Skin of body (tissue), 2 donors: ENCODE data around the gene ERC2. TPM values are rescaled to one million over a fixed set of nuclear protein-coding genes. Genes with fewer than 3 reads are reported as not detected.

ENCODE experiments used
- DNase-seq: peaks from one replicate; lab custom pipeline; 2025; lab: John Stamatoyannopoulos, UW
- total RNA-seq: library from RNA; depleted of rRNA; stranded (reverse); fragments of >200 nt; gene quantifications from one replicate; pipeline ENCODE4 v1.2.3, GENCODE V29; 2014

ERC2 gene
- total RNA-seq, 1 donor from 2014 or later = 2.5 TPM

DNA sequence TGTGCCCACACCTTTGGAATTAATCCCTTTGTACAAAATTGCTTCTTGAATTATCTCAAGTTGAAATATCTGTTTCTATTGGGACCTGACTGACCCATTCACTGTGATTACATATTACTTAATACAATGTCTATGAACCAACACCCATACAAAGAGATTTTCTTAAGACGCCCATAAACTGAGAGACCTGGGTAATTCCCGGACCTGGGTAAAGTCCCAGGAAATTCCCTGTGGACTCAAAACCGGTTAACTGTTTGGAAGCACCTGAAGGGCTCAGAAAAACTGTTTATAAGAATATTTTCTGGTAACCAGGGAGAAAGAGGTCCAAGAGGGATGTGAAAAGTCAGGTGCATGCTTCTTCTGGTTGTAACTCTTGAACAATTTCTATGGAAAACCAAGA lies 667.2 kb downstream of the ERC2 start:
- no peak for DNase-seq

DNA sequence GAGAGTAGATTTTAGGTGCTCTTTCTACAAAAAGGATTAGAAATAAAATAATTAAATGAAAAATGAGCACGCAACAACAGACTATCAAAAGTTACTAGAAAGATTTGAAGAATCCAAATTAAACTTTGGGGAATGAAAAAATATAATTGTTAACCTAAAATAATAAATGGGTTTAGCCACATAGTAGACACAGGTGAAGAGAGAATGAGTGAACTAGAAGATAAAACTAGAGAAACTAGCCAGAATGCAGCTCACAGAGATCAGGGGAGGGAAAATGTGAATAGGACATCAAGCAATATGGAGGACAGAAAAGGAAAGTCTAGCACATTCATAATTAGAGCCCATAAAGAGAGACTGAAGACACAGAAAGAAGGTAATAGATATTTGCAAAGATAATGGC lies 670.5 kb downstream of the ERC2 start:
- DNase-seq = no peak

DNA sequence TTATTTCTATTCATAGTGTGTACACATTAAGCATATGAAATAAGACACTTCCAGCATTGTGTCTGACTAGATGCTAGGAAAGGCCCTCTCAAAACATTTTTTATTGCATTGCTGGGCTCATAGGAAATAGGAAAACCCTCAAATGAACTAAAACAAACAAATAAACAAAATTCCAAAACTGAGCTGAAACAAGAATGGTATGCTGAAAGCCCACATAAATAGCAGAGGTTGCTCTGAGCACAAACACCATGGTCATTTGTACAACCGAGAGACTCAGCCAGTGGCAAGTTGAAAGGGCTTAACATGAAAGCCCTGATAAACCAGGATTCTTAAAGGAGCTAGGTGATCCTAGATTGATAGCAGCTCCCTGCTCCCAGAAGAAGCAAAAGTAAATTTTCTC lies 671.2 kb downstream of the ERC2 start:
- DNase-seq = no peak

DNA sequence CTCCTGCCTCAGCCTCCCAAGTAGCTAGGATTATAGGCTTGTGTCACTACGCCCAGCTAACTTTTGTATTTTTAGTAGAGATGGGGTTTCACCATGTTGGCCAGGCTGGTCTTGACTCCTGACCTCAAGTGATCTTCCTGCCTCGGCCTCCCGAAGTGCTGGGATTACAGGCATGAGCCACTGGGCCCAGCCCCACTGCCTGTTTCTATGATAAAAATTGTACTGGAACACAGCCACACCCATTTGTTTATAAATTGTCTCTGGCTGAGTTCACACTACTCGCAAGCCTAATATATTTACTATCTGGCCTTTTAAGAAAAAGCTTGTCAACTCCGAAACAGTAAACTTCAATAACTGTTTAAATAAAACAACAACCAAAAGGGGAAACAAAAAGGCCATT lies 671.7 kb downstream of the ERC2 start:
- no peak for DNase-seq

DNA sequence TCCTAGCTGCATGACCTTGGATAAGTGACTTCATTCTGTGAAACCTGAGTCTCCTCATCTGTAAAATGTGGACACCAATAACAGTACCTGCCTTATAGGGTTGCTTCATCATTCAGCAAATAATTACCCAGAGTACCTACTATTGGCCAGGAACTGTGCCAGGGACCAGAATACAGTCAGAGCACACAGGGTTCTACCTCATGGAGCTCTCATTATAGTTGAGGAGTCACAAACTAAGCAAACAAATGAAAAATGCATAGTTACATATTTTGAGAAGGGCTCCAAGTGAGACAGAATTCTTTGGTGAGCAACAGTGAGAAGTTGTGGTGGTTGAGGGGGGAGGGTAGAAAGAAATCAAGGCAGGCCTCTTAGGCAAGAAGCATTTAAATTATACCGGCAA lies 672.5 kb downstream of the ERC2 start:
- no peak for DNase-seq

DNA sequence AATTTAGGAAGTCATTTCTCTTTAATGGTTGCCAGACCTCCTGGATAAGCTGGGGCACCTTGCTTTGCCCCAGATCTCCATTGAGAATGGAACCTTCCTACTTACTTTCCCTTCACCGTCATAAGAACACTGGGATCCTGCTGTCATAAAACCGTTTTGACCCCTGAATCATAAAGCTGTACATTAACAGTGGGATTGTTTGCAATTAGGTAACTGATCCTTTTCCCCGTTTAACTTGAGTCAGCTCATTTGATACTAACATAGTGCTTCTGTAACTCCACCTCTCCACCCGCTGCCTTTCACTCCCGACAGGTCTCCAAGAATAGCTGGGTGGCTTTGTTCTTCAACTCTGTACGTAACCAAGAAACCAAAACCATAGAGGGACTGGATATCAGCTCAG lies 673.0 kb downstream of the ERC2 start:
- no peak for DNase-seq

DNA sequence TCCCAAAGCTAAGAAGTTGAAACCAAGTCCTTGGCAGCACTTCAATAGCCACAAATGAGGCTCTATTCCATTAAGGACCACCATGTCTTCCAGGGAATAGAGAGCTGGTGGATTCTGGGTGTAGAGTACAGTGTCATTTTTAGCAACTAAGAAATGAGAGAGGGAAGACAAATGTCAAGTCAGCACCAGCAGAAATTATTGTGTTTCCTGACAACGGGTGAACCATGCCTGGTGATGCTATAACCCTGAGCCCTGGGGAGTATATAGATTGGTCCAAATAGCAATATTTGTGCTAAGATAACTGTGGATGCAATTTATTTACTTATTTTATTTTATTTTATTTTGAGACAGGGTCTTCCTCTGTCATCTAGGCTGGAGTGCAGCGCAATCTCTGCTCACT lies 675.5 kb downstream of the ERC2 start:
- DNase-seq = no peak

DNA sequence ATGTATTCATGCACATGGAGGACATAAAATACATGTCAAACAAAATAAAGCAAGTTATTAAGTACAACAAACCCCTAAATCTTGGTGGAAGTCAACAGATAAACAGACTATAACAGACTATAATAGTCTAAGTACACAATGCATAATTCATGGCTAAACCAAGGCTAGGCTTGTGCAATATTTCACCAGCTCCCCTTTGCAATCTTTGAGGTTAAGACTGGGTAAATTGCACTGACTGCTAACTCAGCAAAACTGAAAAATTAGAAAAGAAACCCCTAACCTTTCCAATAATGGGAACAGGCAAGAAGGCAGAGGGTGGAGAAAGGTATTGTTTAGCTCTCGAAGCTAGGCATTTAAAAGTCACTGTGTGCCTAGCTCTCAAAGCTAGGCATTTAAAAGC lies 676.3 kb downstream of the ERC2 start:
- no peak for DNase-seq

DNA sequence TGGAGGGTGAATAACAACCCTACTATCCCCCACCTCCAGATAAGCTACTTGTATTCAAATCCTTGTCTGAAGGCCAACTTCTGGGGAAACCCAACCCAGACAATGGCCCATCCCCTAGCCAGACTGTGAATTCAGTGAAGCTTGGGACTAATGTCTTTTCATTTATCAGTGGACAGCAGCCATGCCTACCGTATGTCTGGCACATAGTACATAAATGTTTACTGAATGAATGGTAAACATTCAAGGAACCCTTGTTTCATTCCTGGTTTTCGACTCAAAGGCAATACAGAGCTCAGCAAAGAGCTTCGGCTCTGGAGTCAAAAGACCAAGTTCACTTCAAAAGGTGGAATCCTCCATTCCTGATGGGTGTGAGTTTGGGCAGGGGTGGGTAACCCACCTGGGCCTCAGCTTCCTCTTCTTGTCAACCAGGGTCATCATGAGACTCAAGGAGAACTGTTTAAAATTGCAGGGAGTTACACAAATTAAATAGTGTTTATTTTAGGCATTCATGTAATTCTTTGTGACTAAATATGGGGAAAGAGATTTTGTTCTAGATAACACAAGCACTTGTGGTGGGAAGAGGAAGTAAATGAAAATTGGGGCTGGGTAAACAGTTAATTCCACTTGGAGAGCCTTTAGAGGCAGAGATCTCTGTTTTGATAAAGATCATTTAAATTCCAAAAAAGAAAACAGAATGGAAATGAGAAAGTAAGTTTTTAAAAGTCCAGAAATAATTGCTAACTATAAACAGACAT lies 677.5 kb downstream of the ERC2 start:
- DNase-seq = no peak

DNA sequence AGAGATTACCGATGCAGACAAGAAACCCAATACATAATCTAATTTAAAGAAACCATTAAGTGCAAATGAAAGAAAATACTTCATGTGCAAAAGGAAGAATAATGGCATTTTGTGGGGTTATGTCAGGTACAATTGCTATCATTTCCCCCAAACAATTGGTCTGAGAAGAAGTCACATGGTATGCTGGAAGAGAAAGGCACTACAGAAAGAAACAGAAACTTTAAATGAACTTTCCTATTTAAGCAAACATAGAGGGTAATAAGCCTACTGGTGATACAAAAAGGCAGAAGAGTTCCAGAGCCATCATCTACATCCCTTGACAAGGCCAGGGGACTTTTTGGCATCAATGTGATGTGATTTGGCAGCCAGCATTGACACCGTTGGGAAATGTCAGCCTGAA lies 678.8 kb downstream of the ERC2 start:
- DNase-seq = no peak

DNA sequence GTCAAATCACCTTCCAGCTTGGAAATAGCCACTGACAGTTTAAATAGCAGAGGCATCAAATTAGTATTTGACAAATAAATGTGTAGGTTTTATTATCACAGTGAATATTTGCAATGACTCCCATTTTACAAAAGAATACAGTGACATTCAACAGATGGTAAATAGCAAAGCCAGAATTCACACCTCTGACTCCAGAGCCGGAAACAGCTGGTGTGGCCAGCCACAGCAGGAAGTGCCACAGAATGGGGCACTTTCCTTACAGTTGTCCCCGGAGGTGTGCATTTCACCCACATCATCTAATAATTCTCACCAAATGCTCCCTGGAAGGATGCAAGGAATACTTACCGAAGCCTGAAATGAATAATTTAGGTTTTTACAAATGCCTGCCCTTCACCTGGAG lies 685.5 kb downstream of the ERC2 start:
- no peak for DNase-seq

DNA sequence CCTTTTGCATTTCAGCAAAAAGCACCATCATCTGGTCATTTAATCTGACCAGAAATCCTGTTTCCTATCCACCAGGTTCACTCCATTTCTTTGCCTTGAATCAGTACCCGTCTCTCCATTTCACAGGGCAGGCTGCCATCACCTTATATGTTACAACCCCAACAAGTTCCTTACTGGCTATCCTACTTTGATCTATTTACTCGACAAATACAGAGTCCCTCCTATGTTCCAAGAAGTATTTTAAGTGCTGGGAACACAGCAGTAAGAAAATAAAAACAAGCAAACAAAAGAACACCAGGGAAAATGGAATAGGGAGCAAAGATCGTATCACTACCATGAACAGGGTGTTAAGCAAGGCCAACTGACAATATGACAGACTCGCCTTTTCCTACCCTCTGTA lies 685.9 kb downstream of the ERC2 start:
- no peak for DNase-seq

DNA sequence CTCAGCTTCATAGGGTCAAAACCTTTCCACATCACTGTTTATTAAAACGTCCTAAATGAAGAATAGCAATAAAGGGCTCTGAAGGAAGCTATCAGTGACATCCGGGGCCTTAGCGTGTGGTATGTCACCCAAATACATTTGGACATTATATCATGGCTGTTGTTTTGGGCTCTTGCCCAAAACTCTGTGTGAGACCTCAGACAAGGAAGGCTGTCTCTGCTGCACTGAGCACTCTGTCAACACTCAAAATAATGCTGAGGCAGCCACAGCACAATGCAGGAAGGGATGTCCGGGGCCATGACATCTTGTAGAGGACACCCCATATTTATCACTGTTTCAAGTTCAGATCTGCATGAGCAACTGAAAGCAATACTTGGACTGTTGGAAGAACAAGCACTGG lies 687.4 kb downstream of the ERC2 start:
- no peak for DNase-seq

DNA sequence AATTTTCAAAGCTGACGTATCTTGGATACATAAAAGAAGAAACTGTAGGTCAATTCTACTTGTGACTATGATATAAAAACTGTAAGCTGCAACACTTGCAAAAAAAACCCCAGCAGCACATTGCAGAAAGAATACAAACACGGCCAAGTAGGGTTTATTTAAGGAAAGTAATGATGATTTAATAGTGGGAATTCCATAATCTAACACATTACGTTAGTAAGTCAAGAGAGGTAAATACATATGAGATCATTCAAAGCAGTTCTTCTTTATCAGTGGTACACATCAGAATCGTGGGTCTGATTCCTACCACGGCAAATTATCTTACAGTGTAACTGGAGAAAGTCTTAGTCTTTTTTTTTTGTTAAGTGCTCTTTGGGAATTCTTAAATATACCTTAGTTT lies 688.7 kb downstream of the ERC2 start:
- no peak for DNase-seq

DNA sequence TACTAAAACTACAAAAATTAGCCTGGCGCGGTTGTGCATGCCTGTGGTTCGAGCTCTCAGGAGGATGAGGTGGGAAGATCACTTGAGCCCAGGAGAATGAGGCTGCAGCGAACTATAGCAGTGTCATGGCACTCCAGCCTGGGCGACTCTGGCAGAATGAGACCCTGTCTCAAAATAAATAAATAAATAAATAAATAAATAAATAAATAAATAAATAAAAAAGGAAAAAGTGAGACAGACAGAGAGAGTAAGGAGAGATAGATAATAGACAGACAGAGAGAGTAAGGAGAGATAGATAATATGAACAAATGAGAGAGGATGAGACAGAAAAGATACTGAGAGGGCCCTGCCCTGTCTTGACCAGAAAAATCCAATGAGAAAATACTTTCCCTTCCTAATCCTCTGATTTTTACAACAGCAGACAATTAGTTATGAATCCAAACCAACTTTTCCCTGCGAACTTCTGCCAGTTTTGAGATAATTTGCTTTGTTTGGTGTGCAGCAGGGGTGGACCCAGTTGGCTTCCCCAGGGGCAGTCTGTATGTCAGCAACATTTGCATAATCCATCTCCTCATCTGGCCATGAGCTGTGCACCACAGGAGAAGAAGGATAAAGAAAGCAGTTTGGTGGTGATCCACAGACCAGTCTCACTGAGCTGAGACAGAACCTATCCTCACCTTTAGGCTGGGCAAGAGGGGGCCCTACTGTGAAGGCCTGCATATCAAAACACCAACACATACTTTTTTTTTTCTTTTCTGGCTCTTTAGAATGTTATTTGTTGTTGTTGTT lies 692.7 kb downstream of the ERC2 start:
- no peak for DNase-seq

DNA sequence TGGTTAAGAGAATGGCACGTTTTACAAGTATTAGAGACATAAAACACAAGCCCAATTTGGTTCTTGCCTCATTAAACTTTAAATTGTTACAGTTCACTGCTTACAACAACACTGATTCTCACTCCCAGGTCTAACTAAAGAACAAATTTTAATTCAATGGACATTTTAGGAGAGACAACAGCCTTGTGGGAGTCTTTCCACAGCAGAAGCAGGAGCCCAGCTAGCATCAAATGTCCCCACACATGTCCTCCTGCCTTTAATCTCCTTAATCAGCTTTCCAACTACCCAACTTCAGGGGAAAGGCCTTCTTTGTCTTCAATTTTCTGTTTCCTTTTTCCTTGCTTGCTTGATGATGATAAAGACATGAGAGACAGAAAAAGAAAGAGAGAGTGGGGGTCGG lies 693.4 kb downstream of the ERC2 start:
- DNase-seq = no peak

DNA sequence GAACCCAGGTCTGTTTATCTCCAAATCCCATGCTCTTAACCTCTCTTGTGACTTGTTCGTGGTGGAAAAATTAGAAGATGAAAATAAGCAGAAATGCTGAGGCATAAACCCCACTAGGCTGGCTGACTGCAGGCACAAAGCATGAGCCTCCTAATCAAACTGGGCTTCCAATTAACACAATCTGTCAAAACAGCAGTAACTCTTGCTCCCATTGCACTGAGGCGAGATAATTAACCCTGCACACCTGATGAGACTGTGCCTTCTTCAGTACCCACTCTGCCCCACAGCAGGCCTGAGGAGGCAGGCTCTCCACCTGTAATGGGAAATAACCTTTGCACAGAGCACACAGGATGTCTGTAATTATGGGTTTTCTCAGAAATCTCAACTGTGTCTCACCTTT lies 696.8 kb downstream of the ERC2 start:
- no peak for DNase-seq

DNA sequence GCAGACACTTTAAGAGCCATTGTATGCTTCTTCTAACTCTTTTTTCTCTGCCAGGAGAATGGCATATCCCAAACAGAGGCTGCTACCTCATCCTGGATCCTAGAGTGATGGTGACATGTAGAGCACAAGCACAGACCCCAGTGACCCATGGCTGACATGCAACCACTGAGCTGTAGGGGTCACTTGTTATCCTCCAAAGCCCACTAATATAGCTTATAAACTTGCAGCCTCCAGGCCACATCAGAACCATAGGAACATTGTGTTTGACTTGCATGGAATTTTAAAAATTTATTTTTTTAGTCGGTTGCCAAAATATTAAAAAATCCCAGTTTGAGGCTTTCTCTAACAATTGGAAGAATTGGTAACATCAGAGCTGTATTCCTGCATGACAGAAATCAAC lies 698.2 kb downstream of the ERC2 start:
- no peak for DNase-seq

DNA sequence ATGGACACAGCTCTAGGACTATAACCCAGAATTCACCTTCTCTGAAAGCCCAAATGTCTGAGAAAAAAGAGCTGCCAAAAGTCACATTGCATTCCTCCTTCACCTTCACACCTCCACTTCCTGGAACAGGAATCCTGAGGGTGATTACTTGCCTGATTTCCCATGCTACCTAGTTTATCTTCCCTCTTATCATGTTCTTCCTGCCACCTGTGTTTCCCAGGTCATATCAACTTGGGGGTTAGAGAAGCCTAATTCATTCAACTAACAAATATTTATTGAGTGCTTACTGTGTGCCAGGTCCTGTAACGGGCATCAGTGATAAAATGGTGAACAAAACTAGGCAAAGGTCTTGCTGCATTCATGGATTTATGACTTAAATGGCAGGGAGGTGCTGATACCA lies 701.5 kb downstream of the ERC2 start:
- no peak for DNase-seq

DNA sequence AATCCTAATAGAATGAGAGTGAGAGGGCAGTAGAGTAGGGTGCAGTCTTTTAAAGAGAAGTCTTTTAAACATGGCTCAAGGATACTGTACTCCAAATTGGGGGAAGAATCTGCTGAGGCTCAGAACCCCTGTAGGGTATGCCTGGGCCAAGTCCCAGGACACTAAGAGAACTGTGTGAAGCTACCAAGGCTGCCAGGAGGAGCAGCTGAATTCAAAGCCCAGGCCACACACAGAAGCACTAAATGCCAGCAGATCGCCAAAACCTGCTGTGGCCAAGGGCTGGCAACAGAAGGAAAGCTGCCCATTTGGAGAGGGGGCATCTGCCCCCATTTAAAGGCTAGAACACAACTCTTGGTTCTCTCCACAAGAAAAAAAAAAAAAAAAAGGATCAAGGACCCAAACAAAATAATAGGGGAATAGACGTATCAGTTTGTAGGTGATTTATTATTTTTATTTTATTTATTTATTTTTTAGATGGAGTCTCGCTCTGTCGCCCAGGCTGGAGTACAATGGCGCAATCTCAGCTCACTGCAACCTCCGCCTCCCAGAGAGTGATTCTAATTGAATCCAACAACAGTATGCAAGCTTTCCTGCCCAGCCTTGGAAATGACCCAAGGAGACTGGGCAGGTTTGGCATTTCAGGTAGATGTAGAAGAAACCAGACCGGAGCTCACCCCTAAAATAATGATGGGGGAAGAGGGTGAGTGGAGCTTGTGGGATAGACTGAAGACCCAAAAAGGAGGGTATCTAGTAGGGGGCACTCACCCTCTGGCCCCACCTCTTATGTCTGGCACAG lies 702.2 kb downstream of the ERC2 start:
- no peak for DNase-seq

DNA sequence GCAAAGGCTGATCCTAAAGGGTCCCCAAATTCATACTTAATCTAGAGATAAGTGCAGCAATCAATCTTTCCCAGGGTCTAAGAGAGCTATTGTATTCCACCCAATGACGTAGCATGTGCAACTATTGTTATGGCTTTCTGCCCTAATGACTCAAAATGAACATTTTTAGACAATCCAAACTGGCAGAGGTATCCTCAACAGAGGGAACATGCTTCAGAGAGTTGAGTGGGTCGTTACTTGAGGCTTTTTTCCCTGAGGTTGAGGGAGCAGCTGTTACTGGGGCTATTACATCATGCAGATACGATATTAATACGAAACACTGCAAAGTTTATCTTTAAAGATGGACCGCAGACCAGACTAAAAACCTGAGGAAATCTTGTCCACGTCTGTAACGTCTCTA lies 702.9 kb downstream of the ERC2 start:
- DNase-seq = no peak

DNA sequence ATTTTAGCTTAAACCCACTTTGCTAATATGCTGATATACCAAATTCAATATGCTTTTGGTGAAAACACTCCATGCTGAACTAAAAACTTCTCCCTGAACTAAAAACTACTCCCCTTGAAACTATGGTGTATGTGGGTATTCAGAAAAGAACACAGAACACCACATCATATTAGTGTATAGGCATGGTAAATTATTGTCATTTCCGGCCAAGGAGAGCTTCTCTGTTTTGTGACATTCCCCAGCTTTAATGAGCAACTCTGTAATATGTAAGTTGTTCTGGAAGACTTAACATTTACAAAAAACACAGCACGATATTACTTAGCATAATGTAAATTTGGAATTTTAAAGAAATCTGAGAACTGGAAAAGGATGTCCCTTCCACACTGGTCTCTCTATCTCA lies 711.3 kb downstream of the ERC2 start:
- no peak for DNase-seq
